HFF-Myc (cell line): ENCODE measurements around the gene PLEKHA6.
A peak's percentile ranks its signal among the peaks of the same experiment; 100 is the strongest.

Source experiments
- DNase-seq: peaks from one replicate; pipeline ENCODE4 v3.0.0-alpha.2; 2011; ENCODE audit warnings: low read depth; ENCODE audit errors: extremely low read depth
- H3K4me3 ChIP-seq: replicated peaks from 2 replicates; pipeline ENCODE4 v1.5.1; 2011; ENCODE audit warnings: low read depth, mild to moderate bottlenecking, control low read depth, low read length
- CTCF ChIP-seq: IDR thresholded peaks from 2 replicates; pipeline ENCODE4 v1.5.1; 2012; ENCODE audit warnings: mild to moderate bottlenecking, low read depth, low read length, control low read depth; ENCODE audit errors: missing control alignments

PLEKHA6 gene

GRCh38 chr1:204362984-204363334 is 3.2 kb upstream of the PLEKHA6 start:
- no peak for TF ChIP-seq CTCF
- H3K4me3 ChIP-seq, result peak overlapping the region; percentile 30
- DNase-seq, result no peak

- H3K4me3 ChIP-seq, result no peak overlapping the region
- DNase-seq, result no peak
- TF ChIP-seq CTCF, result no peak
Observed at GRCh38 chr1:204361781-204362180, 2.1 kb upstream of the PLEKHA6 start.

GRCh38 chr1:204361341-204361771 is 1.6 kb upstream of the PLEKHA6 start:
- no peak for DNase-seq

GRCh38 chr1:204360314-204360713 is 585 bp upstream of the PLEKHA6 start:
- DNase-seq, result no peak
- no peak for TF ChIP-seq CTCF
- no peak overlapping the region for H3K4me3 ChIP-seq

More at GRCh38 chr1:204361341-204361771, 1.6 kb upstream of the PLEKHA6 start:
- H3K4me3 ChIP-seq, result no peak overlapping the region
- no peak for TF ChIP-seq CTCF

DNA sequence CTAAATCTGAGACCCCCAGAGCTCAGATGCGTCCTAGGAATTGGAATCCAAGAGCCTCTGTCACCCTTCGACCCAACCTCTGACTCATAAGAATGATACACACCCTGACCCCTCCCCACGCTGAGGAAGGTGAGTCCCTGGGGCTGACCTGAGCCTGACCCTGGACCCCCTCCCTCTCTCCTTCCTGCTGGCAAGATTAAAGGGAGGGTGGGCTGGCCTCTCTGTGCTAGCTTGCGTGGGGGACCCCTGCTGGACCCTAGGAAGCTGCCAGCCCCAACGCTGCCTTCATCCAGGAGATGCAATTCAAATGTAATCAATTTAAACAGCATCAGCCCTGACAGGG is 627 bp downstream of the PLEKHA6 start:
- no peak overlapping the region for H3K4me3 ChIP-seq
- no peak for TF ChIP-seq CTCF
- DNase-seq, result no peak

GRCh38 chr1:204358605-204359004 is 1.1 kb downstream of the PLEKHA6 start:
- TF ChIP-seq CTCF, result no peak
- no peak for DNase-seq
- H3K4me3 ChIP-seq, result no peak overlapping the region
